DOHH2 (cell line): ENCODE results near the gene TMEM235.
A peak's percentile ranks its signal among the peaks of the same experiment; 100 is the strongest.

Source experiments
- CTCF ChIP-seq: fragments of 200-600 bp; sonication (generic); IDR thresholded peaks from one replicate; pipeline ENCODE4 v1.5.1; 2014; ENCODE audit warnings: antibody characterized with exemption, mild to moderate bottlenecking, low read depth, low read length; ENCODE audit not compliant: poor library complexity, severe bottlenecking
- EZH2phosphoT487 ChIP-seq: fragments of 200-600 bp; sonication (generic); IDR thresholded peaks from 2 replicates; pipeline ENCODE4 v1.6.1; 2017; ENCODE audit warnings: borderline replicate concordance, mild to moderate bottlenecking, antibody characterized with exemption, low read length, moderate library complexity, mixed read lengths

DNA sequence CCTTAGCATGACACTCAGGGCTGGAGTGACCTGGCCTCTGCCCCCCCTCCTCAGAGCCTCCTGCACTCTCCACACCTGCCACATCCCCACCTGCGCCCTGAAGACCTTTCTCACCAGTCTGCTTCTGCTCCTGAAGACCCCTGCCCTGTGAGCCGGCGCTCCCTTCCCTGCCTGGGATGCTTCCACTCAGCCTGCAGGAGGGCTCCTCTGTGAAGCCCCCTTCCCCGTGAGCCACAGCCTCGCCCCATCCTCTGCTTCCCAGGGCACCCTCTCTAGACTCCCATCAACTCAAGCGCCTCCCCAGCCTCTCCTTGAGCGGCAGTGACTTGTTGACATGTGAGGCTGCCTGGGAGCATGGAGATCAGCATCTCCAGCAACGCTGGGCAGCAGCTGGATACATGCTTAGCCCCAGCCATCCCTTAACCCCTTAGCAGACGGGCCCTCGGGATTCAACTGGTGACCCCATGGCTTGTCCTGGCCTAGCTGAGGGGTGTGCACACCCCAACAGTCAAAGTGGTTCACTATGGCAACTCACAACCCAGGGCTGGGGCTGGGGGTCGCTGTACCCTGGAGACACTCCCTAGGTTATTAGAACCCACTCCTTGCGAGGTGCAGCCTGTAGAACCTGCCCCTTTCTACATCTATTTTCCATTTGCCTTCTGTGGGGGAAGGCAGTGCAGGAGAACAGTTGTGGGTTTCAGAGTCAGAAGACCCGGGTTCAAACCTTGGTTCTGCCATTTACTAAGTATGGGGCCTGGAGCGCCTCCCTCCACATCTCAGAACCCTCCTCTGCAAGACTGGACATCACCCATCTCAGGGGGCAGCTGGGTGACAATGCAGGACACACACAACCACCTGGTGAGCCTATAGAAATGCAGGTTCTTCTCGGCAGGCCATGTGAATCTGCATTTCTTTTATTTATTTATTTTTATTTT is 21.5 kb downstream of the TMEM235 start:
- peak; percentile 31 for TF ChIP-seq CTCF
- TF ChIP-seq EZH2phosphoT487 = no peak
